NK-92 (cell line): ENCODE results near the gene RRP8.

Experiments used
- DNase-seq: peaks from one replicate; lab custom pipeline; 2025; ENCODE audit not compliant: unreplicated experiment; lab: John Stamatoyannopoulos, UW

RRP8 gene

DNA sequence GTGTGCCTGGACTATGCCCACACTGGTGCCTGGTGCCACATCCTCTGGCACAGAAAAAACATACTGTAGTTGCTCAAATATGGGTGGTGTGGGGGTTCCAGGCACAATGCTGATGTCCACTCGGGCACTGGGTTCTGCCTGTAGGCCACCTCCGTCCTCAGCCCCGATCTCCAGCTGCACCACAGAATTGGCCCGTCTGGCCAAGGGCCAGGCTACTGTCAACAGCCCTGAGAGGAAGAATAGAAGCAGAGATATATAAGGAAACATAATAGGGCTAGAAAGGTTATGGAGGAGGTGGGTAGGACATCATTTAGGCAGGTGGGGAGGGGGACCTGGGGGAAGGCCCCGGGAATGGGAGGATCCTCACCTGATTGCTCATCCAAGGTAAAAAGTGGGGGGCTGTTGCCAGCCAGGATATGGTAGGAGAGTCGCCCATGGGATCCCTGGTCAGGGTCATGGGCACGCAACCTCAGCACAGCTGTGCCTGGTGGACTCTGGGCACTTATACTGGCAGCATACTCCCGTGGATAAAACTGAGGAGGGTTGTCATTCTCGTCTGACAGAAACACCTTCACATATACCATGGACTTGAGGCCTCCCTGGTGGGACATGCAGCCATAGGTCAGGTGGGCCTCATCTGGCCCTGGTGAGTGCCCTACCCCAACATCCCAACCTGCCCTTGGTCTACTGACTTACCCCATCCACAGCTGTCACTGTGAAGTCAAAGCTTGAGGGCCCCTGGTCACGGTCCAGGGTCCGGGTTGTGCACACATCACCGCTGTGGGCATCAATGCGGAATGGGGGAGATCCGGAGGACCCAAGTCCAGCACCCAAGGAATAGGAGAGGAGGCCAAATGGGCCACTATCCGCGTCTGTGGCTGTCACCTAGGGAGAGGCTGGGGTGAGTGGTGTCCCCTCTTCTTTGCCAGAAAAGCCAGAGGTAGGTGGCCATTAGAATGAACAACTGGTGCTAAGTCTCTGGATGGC, 30.3 kb upstream of the RRP8 start:
- DNase-seq, result no peak

GRCh38 chr11:6632116-6633073, 29.0 kb upstream of the RRP8 start:
- DNase-seq, result no peak

GRCh38 chr11:6631361-6631890, 28.0 kb upstream of the RRP8 start:
- no peak for DNase-seq

GRCh38 chr11:6630632-6631291, 27.3 kb upstream of the RRP8 start:
- DNase-seq, result no peak

DNA sequence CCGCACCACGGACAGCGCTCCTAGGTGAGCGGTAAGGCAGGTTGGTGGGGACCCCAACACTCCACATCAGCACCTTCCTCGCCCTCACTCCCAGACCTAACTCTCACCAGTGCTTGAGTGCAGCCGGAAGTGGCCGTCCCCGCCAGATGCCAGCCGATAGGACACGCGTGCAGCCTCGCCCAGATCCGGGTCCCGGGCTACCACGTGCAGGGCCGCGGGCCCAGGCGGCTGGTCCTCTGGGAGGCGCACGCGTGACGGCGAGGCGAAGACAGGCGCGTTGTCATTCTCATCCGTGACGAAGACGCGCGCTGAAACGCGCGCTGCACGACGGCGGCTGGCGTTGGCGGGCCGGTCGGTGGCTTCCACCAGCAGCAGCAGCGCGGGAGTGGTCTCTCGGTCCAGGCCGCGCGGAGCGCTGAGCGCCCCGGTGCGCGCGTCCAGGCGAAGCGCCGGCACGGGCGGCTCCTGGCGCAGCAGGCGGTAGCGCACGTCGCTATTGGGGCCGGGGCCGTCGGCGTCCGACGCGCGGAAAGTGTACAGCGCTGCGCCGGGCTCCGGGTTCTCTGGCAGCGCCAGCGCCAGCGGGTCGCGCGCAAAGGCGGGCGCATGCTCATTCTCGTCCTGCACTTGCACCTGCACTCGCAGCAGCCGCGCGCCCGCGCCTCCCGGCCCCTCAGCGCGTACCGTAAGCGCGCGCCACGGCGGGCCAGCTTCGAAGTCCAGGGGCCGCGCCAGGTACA, 26.6 kb upstream of the RRP8 start:
- DNase-seq, result no peak

DNA sequence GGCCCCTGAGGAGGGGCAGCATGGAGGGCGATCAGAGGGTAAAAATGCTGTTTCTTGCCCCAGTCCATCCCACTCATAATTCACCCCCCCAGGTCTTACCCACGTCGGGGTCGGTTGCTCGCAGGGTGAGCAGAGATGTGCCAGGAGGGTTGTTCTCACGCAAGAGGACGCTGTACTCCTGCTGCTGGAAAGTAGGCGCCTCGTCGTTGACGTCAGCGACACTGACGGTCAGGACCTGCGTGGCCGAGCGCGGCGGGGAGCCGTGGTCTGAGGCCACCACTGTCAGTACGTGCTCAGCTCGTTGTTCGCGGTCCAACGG, 26.1 kb upstream of the RRP8 start:
- no peak for DNase-seq

GRCh38 chr11:6628526-6628925, 25.1 kb upstream of the RRP8 start:
- DNase-seq, result no peak

DNA sequence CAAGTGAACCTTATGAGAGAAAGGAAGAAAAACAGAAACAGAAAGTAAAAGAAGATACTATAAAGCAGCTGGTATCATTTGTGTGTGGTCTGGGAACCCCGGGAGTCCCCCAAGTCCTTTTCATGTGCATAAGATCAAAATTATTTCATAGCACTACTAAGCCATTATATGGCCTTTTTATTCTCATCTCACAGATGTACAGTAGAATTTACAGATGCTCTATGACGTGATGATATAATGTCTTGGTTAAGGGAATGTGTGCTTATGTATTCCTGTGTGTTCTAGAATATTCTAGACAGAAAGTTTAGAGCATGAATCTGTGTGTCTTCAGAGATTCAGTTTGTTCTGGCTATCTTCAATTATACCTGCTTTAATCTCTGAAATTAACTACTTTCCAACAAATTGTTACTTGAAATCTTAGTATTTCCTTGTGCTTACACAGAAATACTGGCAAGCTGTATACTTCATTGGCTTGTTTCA, 24.4 kb upstream of the RRP8 start:
- DNase-seq, result no peak

DNA sequence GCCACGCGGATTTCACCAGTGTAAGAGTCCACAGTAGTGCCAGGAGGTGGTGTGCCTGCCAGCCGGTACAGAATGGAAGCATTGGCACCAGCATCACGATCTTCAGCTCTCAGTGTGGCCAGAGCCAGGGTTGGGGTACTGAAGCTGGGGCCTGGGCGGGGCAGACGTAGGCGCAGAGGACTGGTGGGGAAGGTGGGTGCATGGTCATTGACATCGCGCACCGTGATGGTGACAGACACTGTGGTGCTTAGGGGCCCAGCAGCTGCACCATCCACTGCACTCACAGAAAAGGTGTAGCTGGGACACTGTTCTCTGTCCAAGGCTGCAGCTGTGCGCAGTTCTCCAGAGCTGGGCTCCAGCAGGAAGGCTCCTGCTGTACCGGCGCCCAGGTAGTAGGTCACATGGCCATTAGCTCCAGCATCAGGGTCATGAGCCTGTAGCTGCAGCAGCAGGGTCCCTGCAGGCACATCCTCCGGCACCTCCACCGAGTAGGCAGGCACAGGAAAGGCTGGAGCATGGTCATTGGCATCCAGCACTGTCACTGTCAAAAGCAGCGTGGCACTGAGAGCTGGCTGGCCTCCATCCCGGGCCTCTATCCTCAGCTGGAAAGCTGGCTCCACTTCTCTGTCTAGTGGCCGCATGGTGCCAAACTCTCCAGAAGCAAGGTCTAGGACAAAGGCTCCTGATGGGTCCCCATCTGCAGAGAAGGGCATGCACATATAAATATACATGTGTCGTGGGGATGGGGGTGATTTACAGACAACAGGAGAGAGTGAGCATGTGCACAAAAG, 23.8 kb upstream of the RRP8 start:
- no peak for DNase-seq

- DNase-seq, result no peak
Measured at GRCh38 chr11:6625832-6626420, 22.5 kb upstream of the RRP8 start.

DNA sequence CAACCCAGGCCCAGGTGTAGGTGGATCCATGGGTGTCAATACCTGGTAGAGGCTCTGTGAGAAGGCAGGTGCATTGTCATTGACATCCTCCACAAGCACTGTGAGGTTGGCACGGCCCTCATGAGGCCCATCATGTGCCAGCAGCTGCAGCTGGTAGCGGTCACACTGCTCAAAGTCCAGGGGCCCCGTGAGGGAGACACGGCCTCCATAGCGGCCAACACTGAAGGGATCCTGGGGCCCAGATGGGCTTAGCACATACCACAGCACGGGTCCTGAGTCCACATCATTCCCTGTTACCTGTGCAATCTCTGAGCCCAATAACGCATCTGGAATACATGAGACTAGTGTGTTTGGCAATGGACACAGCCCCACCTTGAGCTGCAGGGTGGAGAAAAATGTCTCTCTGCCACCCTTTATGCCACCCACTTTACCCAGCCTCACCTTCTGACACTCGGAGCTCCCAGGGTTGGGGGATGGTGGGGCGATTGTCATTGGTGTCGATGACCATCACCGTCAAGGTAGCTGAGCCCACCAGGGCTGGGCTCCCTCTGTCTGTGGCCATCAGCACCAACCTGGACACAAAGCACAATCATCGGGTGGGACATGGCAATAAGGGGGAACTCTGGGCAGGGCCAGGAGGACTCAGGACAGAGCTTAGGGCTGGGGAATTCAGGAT, 21.9 kb upstream of the RRP8 start:
- no peak for DNase-seq

DNA sequence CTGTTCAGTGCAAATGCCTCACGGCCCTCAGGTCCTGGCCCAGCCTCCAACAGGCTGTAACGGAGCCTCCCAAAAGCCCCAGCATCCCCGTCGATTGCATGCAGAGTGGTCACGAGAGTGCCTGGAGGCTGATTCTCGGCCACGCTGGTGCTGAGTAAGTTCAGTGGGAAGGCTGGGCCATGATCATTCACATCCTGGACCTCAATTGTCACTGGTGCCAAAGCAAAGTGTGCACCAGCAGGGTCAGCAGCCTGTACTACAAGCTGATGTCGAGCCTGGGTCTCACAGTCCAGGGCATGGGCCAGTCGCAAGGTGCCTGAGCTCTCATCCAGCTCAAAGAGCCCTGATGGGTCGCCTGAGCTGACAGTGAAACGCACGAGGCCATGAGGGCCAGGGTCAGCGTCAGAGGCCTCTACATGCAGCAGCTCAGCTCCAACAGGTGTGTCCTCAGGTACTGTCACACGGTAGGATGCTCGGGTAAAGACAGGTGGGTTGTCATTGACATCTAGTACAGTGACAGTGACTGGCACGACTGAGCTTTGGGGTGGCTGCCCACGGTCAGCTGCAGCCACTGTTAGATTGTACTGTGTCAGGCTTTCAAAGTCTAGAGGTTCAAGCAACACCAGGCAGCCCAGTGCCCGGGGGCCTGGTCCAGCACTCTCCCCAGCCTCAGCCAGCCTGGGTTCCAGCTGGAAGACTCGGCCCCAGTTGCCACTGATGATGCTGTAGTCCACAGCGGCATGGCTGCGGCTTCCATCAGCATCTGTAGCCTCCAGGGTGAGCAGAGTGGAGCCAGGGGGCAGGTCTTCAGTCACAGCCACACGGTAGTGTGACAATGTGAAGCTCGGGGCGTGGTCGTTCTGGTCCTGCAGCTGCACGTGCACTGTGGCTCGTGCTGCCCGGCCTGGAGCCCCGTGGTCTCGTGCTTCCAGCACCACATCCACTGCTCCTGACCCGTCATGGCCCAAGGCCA, 20.3 kb upstream of the RRP8 start:
- no peak for DNase-seq

DNA sequence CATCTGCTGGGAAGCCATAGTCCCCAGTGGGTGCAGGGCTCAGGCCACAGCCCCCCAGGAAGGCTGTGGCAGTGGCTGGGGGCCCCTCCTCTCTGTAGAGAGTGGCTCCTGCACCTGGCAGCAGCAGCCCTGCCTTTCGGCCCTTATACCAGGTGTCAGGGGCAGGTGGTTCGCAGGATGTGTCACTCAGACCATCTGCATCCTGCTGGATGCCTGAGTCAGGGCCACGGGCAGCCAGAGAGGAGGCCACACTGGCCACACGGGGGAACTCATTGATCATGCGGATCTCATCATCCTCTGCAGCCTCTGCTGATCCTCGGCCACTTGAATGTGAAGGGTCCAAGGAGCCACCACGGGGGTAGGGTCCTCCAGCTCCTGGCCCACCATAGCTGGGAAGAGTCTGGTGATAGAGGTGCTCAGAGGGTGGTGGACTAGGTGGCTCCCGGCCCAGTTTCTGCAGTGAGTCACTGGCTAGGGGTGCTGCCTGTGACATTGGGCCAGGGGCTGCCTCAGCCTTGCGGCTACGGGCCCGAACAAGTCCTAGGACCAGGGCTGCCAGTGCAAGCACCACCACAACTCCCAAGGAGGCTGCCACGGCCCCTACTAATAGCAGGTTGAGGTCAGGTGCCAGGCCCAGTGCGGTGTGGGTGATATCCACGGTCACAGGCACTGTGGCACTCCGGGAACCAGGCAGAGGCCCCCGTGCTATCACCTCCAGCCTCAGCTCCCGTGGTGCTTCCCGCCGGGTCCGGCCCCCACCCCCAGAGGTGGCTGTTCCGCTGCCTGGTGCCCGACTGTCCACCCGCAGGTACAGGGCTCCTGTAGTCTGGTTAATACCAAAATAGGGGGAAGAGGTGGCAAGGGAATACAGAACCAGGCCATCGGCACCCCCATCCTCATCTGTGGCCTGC, 19.1 kb upstream of the RRP8 start:
- no peak for DNase-seq

DNA sequence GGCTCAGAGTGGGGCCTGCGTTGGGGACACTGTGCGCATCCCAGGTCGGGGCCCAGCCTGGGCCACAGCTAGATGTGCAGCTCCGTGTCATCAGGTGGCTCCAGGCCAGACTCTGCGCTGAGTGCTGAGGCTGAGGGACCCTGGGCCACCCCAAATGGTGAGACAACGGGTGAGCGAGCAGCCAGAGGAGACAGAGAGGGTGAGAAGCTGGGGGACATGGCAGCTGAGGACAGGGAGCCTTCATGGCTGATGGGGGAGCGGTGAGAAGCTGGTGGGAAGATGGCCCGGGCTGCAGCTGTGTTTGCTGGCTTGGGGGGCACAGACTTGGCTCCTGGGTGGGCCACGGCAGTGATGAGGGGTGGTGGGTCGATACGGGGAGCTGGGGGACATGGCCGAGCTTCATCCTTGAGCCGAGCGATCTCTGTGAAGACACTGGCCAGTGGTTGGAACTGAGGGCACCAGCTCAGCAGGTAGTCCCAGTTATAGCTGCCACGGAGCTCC, 18.3 kb upstream of the RRP8 start:
- DNase-seq, result no peak

DNA sequence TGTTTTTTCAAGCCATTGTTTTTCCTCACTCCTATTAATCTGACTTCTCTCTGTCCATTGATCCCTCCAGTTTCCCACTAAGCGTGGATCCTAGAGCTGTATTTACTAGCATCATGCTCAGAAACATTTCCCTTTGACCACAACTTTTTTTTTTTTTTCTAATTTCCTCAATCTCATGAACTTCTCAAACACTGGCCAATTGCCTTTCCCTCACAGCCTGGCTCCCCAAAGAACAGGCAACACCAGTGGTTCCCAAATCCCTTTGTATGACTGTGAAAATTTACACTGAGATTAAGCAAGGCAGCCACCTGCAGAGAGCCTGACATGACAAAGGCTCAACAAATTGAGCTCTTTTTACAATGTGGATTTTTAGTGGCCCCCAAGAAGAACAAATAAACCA, 17.2 kb upstream of the RRP8 start:
- DNase-seq, result no peak
